RWPE1 (cell line): Measurements from ENCODE around the gene HCRT.

Experiments used
- CTCF ChIA-PET: fragments of 350-600 bp; sonication (Branson Sonifier 250); formaldehyde crosslinking; extraction: SDS; loops from one replicate; lab custom pipeline; 2021; lab: Yijun Ruan, JAX
- POLR2A ChIA-PET: fragments of 400-600 bp; formaldehyde crosslinking; extraction: SDS; loops from one replicate; lab custom pipeline; 2020; ENCODE audit warnings: antibody characterized with exemption; ENCODE audit not compliant: low non-redundant PET; lab: Yijun Ruan, JAX
- DNase-seq: peaks from one replicate; pipeline ENCODE4 v3.0.0; 2012; ENCODE audit warnings: low spot score
- H3K27ac ChIP-seq: fragments of 450-650 bp; 2 replicates; pipeline ENCODE4 v1.5.1; 2017
- CTCF ChIP-seq: fragments of 450-650 bp; conservative IDR thresholded peaks from 2 replicates; pipeline ENCODE4 v1.5.1; 2017; ENCODE audit warnings: low read depth, mild to moderate bottlenecking

HCRT gene

DNA sequence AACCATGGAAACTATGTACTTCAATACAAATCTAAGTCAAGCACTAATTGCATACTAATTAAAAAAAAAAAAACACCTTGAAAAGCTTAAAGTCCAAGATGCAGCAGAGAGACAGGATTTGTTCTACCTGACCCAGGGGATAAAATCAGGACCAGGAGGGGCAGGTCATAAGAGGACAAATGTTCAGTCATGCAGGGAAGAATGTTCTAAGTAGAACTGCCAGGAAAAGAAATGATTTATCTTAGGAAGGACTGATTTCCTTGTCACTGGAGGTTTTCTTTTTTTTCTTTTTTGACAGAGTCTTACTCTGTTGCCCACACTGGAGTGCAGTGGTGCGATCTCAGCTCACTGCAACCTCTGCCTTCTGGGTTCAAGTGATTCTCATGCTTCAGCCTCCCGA is 18.1 kb upstream of the HCRT start:
- ChIA-PET POLR2A (no interaction called here), CTCF (no interaction called here)
- H3K27ac ChIP-seq = no peak overlapping the region
- no peak for TF ChIP-seq CTCF
- no peak for DNase-seq

- ChIA-PET POLR2A (no interaction called here), CTCF (no interaction called here)
- H3K27ac ChIP-seq = no peak overlapping the region
- no peak for DNase-seq
- TF ChIP-seq CTCF = no peak
Measured at GRCh38 chr17:42202696-42203095, 17.4 kb upstream of the HCRT start.

DNA sequence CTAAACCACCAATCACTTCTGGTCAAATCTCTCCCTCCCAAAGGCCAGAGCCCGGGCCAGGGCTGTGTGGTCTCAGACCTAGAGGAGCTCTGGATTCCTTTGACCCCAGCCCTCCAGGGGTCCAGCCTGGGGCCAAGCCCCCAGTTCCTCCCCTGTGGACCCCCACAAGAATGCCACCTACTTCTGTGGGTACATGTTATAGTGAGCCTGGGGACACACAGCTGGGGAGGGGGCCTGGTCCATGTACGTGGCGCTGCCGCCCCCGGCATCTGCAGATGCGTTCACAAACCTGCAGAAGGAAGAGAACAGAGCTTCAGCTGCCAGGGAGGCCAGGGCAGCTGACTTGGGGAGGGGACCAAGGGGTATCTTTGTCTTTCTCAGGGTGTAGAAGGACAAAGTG is 16.9 kb upstream of the HCRT start:
- no peak overlapping the region for H3K27ac ChIP-seq
- ChIA-PET POLR2A (no interaction called here), CTCF (no interaction called here)
- TF ChIP-seq CTCF = no peak
- no peak for DNase-seq

- TF ChIP-seq CTCF = no peak
- no peak overlapping the region for H3K27ac ChIP-seq
- DNase-seq = no peak
- POLR2A ChIA-PET = no interaction called here
- CTCF ChIA-PET = interaction anchor here (0.6 kb wide), 1 partner anchor 41 kb away, joined by 3 read pairs; no protein-coding TSS in a partner anchor
Measured at GRCh38 chr17:42201458-42201772, 16.2 kb upstream of the HCRT start.

- no peak for DNase-seq
- H3K27ac ChIP-seq = no peak overlapping the region
- ChIA-PET POLR2A (no interaction called here), CTCF (interaction anchor here (0.6 to 0.7 kb wide), 2 partner anchors 20 to 41 kb away, joined by 3 read pairs; partner anchors contain the start of gene KCNH4)
- TF ChIP-seq CTCF = no peak
Measured at GRCh38 chr17:42200706-42201457, 15.6 kb upstream of the HCRT start.

GRCh38 chr17:42199416-42200011 is 14.3 kb upstream of the HCRT start:
- CTCF ChIA-PET = no interaction called here
- POLR2A ChIA-PET = no interaction called here
- no peak overlapping the region for H3K27ac ChIP-seq
- DNase-seq = no peak
- no peak for TF ChIP-seq CTCF
